Right lobe of liver (tissue), 6 donors: Measurements from ENCODE around the gene ZSWIM1. TPM values are rescaled to one million over a fixed set of nuclear protein-coding genes. Genes with fewer than 3 reads are reported as not detected.

Experiments used
- ATAC-seq, 4 donors: fragments of 200-7000 bp; cut with Tn5 transposase; one replicate each; pipeline ENCODE4 v1.9.1; 2020; ENCODE audit warnings: mild to moderate bottlenecking in 4 of 4, moderate library complexity in 4 of 4
- DNase-seq, 3 donors: peaks; one replicate each; pipeline ENCODE4 v3.0.0-alpha.2; 2020
- H3K27ac ChIP-seq, 3 donors: fragments of 200-600 bp; one replicate each; pipeline ENCODE4 v1.8.0; 2022
- H3K27me3 ChIP-seq, 2 donors: fragments of 200-600 bp; one replicate each; pipeline ENCODE4 v1.8.0; 2022
- H3K36me3 ChIP-seq, 4 donors: fragments of 200-600 bp; sonication (generic) in 1 of 4; one replicate each; pipeline versions ENCODE4 v1.5.1 to v1.8.0; 2017 to 2022; ENCODE audit warnings: control low read depth in 1 of 4
- H3K4me1 ChIP-seq, 4 donors: fragments of 200-600 bp; sonication (generic) in 1 of 4; one replicate each; pipeline versions ENCODE4 v1.5.1 to v1.8.0; 2017 to 2022; ENCODE audit warnings: control low read depth in 1 of 4
- H3K4me3 ChIP-seq, 3 donors: fragments of 200-600 bp; one replicate each; pipeline ENCODE4 v1.8.0; 2022
- H3K9me3 ChIP-seq, 4 donors: fragments of 200-600 bp; sonication (generic) in 1 of 4; one replicate each; pipeline versions ENCODE4 v1.5.1 to v1.8.0; 2017 to 2022; ENCODE audit warnings: control low read depth in 1 of 4
- POLR2A ChIP-seq: fragments of 450-650 bp; IDR thresholded peaks from one replicate; pipeline ENCODE4 v1.6.1; 2017; ENCODE audit warnings: antibody characterized with exemption, mild to moderate bottlenecking
- WGBS: methylation state at CpG from one replicate; pipeline ENCODE4 v1.1.6; 2018; ENCODE audit warnings: low coverage, low lambda C conversion rate; ENCODE audit not compliant: insufficient coverage; ENCODE audit errors: missing lambda C conversion rate; 5-methylcytosine and 5-hydroxymethylcytosine counted together
- intact Hi-C, 2 donors: fragments of 100-400 bp; cut with DNase I; formaldehyde crosslinking; loops; one replicate each; pipeline versions ENCODE4 v1.11.2 to v1.14.1; 2022
- total RNA-seq, 6 experiments: library from RNA; depleted of rRNA in 2 of 6; stranded (reverse); fragments of >200 nt in 2 of 6; fragmentation: NEBNext Ultra II Directional in 3 of 6; extraction: Animal tissue kit (Norgen Biotek cat#: 25700) in 3 of 6; gene quantifications; one replicate each; pipeline versions ENCODE4 v1.1.0 to v1.2.4, GENCODE V29; 2016 to 2023
- TF ChIP-seq, protein P1 (sequence below), 4 donors: fragments of 200-600 bp in 3 of 4; fragments of 450-650 bp in 1 of 4; IDR thresholded peaks; one replicate each; pipeline versions ENCODE4 v1.5.1 to v1.8.0; 2016 to 2022; ENCODE audit warnings: antibody characterized with exemption in 4 of 4, mild to moderate bottlenecking in 2 of 4
- donor health status: DM: no; HTN: yes; CAD: no.
- donor health status: DM: no; HTN: no; CAD: no.
- donor health status: DM: no; HTN: no; CAD: no.
- donor health status: DM: no; HTN: yes; CAD: no.
- donor health status: DM: no; HTN: yes; CAD: no.

The ZSWIM1 gene
- total RNA-seq, 6 experiments from 2014 or later = 2.4 to 3.3 (median 3.1) TPM

DNA sequence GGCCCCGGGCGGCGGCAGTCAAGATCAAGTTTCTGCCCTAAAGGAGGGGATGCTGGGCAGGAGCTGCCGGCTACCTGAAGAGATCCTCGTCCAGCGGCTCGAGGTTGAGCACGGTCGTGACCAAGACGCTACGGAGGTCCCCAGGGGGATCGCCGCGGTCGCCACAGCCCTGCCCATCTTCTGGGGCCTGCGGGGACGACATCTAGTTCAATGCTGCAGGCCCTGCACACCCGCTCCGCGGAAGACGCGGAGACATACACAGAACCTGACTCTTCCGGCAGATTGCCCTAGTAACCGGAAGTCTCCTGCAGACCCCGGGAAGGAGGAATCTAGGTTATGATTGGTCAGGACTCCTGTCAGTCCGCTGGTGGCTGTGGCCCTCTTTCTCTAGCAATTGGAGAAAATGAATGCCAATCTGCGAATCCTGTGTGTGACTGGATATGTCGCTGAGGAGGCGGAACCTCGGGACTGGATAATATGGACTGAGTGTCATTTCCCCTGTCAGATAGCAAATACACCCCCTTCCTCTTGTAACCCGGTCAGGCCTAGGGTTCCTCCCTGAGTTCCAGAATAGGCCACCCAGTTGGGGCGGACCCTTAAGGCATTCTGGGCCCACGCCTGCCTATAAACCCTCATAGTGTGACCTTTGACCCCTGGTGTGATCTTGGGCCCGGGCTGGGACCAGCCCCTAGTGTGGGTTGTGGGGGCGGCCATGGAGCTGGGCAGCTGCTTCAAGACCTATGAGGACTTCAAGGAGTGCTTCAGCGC lies 23.7 kb upstream of the ZSWIM1 start, which contains the start of the genes ACOT8 and ZSWIM3:
ACOT8 (minus strand) TSS at position 279 of the 768 bp plus-strand sequence; CDS start at position 202, 77 bp downstream.
ZSWIM3 (plus strand) TSS at position 501 of the 768 bp plus-strand sequence; CDS start at position 713, 212 bp downstream.
- H3K4me1 ChIP-seq = peaks cover 0 to 21% (median 8%) of the 10 kb centered on the region in 4 donors
- ATAC-seq (peak; percentile 98 to 100 (median 99)), DNase-seq (peak; percentile 86 to 99 (median 91))
- no peaks in the 10 kb centered on the region for H3K36me3 ChIP-seq
- no peaks in the 10 kb centered on the region for H3K9me3 ChIP-seq
- 0% methylated on average over 14 of the region's 36 CpGs for WGBS
- H3K4me3 ChIP-seq = peak within 1 kb of the TSS; percentile 92 to 93 (median 93)
- intact Hi-C loops = no loop called here
- no peaks in the 10 kb centered on the region for H3K27me3 ChIP-seq
- TF ChIP-seq, protein P1, sequence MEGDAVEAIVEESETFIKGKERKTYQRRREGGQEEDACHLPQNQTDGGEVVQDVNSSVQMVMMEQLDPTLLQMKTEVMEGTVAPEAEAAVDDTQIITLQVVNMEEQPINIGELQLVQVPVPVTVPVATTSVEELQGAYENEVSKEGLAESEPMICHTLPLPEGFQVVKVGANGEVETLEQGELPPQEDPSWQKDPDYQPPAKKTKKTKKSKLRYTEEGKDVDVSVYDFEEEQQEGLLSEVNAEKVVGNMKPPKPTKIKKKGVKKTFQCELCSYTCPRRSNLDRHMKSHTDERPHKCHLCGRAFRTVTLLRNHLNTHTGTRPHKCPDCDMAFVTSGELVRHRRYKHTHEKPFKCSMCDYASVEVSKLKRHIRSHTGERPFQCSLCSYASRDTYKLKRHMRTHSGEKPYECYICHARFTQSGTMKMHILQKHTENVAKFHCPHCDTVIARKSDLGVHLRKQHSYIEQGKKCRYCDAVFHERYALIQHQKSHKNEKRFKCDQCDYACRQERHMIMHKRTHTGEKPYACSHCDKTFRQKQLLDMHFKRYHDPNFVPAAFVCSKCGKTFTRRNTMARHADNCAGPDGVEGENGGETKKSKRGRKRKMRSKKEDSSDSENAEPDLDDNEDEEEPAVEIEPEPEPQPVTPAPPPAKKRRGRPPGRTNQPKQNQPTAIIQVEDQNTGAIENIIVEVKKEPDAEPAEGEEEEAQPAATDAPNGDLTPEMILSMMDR (IDR thresholded peaks at IDR 0.05) = no peak
- TF ChIP-seq POLR2A = peak; percentile 97
- H3K27ac ChIP-seq = peak within 1 kb of the TSS; percentile 64 to 86 (median 69)

DNA sequence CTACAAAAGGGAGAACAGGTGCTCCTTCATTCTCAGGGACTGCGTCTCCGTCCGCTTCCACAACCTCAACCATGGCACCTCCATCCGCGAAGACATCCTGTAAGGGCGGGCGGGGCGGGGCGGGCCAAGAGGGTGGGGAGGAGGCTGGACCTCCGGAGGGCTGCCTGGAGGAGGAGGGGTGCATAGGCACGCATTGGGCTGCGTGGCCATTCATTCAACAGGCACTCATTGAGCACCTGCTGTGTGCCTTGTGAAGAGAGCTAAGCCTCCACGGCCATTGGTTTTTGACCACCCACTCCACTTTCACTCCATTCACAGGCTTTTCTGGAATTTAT lies 23.2 kb upstream of the ZSWIM1 start:
- Histone ChIP-seq H3K27me3 (no peaks in the 10 kb centered on the region), H3K27ac (peak overlapping the region; percentile 64 to 86 (median 69)), H3K4me1 (peaks cover 0 to 21% (median 8%) of the 10 kb centered on the region in 4 donors), H3K36me3 (no peaks in the 10 kb centered on the region), H3K4me3 (peak overlapping the region; percentile 92 to 93 (median 93)), H3K9me3 (no peaks in the 10 kb centered on the region)
- DNase-seq (peak in 1 of 3 donors; percentile 55), ATAC-seq (peak in 3 of 4 donors; percentile 10 to 31 (median 23))
- TF ChIP-seq, protein P1 (IDR thresholded peaks at IDR 0.05) = no peak
- TF ChIP-seq POLR2A = no peak
- 17% methylated on average over 1 of the region's 13 CpGs for WGBS
- intact Hi-C loops = no loop called here

DNA sequence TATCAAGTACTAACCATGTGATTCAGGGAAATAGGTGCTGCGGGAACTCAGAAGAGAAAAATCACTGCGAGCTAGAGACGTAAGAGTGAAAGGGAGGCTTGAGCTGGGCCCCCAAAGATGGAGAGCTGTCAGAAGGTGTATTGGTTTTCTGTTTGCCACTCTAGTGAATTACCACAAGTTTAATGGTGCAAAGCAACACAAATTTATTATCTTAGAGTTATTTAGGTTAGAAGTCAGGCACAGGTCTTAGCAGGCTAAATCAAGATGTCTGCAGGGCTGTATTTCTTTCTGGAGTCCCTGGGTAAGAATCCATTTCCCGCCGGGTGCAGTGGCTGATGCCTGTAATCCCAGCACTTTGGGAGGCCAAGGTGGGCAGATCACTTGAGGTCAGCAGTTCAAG lies 21.1 kb upstream of the ZSWIM1 start:
- H3K4me1 ChIP-seq = peaks cover 0 to 21% (median 8%) of the 10 kb centered on the region in 4 donors
- 96% methylated on average over 4 of the region's 5 CpGs for WGBS
- intact Hi-C loops = no loop called here

DNA sequence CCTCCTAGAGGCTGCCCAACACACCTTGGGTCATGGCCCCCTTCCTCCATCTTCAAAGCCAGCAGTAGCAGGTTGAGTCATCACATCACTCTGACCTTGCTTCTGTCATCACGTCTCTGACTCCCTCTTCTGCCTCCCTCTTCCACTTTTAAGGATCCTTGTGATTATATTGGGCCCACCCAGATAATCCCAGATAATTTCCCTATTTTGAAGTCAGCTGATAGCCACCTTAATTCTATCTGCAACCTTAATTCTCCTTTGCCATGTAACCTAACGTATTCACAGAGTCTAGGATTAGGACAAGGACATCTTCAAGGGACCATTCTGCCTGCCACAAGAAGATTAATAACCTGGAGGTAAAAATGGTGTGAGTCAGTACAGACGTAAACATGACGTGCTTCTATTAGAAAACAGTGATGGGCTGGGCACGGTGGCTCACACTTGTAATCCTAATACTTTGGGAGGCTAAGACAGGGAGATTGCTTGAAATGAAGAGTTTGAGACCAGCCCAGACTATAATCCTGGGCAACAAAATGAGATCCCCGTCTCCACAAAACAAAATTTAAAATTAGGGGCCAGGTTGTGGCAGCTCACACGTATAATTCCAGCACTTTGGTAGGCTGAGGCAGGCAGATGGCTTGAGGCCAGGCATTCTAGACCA lies 20.3 kb upstream of the ZSWIM1 start:
- no peak overlapping the region for H3K4me3 ChIP-seq
- no peaks in the 10 kb centered on the region for H3K36me3 ChIP-seq
- H3K27ac ChIP-seq = no peak overlapping the region
- intact Hi-C loops = no loop called here
- ATAC-seq (no peak), DNase-seq (no peak)
- H3K4me1 ChIP-seq = peaks cover 0 to 17% (median 5%) of the 10 kb centered on the region in 4 donors
- no peaks in the 10 kb centered on the region for H3K27me3 ChIP-seq
- TF ChIP-seq POLR2A = no peak
- TF ChIP-seq, protein P1 (IDR thresholded peaks at IDR 0.05) = no peak
- no peaks in the 10 kb centered on the region for H3K9me3 ChIP-seq
- whole genome bisulfite sequencing = 67% methylated on average over 6 of the region's 7 CpGs

More for the DNA sequence above, 21.1 kb upstream of the ZSWIM1 start:
- ATAC-seq (no peak), DNase-seq (no peak)
- Histone ChIP-seq H3K4me3 (no peak overlapping the region), H3K9me3 (no peaks in the 10 kb centered on the region), H3K27me3 (no peaks in the 10 kb centered on the region), H3K36me3 (no peaks in the 10 kb centered on the region), H3K27ac (no peak overlapping the region)
- TF ChIP-seq, protein P1 (IDR thresholded peaks at IDR 0.05) = no peak
- TF ChIP-seq POLR2A = no peak
